RWPE1 (cell line): ENCODE results near the gene SLC5A3.
A peak's percentile ranks its signal among the peaks of the same experiment; 100 is the strongest.

Experiments used
- CTCF ChIA-PET: fragments of 350-600 bp; sonication (Branson Sonifier 250); formaldehyde crosslinking; extraction: SDS; loops from one replicate; lab custom pipeline; 2021; lab: Yijun Ruan, JAX
- POLR2A ChIA-PET: fragments of 400-600 bp; formaldehyde crosslinking; extraction: SDS; loops from one replicate; lab custom pipeline; 2020; ENCODE audit warnings: antibody characterized with exemption; ENCODE audit not compliant: low non-redundant PET; lab: Yijun Ruan, JAX
- DNase-seq: peaks from one replicate; pipeline ENCODE4 v3.0.0; 2012; ENCODE audit warnings: low spot score
- H3K27ac ChIP-seq: fragments of 450-650 bp; 2 replicates; pipeline ENCODE4 v1.5.1; 2017
- CTCF ChIP-seq: fragments of 450-650 bp; conservative IDR thresholded peaks from 2 replicates; pipeline ENCODE4 v1.5.1; 2017; ENCODE audit warnings: low read depth, mild to moderate bottlenecking

Gene SLC5A3

DNA sequence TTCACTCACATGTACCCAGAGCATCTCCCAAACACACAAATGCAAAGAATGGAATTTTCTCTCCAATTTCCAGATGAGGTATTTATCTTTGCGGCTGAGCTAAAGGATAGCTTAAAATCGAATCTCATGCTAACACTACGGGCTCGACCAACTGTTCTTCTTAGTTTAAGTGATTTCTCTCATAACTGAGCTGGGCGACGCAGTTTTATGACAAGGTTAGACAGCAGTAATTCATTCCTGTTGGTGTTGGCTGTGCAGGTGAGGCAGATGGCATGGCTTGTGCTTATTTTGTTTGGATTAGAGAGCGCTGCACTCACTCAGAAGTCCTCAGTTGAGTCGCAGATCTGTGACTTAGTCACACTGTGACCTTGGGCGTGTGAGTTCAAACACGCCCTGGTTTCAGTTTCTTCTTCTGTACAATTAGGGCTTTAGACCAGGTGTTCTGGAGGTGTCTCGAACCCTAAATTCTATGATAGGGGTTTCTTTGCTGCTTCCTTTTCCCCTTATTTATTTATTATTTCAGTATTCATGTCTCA is 41.5 kb upstream of the SLC5A3 start:
- no peak overlapping the region for H3K27ac ChIP-seq
- ChIA-PET CTCF (interaction anchor here (0.8 kb wide), 1 partner anchor 54 kb away, joined by 4 read pairs; no protein-coding TSS in a partner anchor), POLR2A (no interaction called here)
- TF ChIP-seq CTCF: no peak
- DNase-seq: no peak

GRCh38 chr21:34034369-34035014 is 38.9 kb upstream of the SLC5A3 start:
- no peak for TF ChIP-seq CTCF
- DNase-seq: no peak
- H3K27ac ChIP-seq: no peak overlapping the region
- ChIA-PET POLR2A (no interaction called here), CTCF (interaction anchor here (0.7 to 1.1 kb wide), 2 partner anchors 110 to 229 kb away, joined by 3 to 4 read pairs; no protein-coding TSS in a partner anchor)

DNA sequence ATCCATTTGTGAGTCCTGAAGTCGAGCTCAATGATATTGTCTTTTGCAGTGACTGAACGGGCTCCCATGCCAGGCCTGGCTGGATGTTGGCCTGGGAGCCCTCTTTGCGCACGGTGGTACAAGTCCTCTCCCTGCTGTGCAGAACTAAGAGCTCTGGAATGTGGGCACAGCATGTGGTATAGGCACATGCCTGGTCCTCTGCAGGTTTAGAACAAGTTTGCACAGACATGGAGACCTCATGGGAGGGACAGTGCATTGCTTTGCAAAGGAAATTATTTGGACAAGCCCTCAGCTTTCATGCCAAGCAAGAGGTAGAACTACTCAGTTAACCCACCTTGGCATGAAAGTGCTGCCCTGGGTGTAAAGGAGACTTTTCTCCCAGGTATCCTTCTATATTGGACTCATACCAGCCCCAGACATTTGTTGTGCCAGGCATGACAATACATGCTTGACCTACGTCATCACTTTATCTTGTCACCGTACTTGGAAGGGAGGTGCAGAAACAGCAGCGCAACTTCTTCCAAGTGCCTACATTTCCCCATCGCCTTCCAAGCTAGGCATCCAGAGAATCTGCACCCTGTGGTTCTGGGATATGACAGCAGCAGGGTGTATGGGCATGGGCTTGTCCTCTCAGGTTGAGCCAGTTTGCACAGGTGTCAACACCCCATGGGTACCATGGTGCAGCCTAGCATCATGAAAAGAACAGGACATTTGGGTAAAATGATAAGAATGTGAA is 37.6 kb upstream of the SLC5A3 start:
- TF ChIP-seq CTCF: no peak
- ChIA-PET POLR2A (no interaction called here), CTCF (interaction anchor here (0.6 to 1.1 kb wide), 3 partner anchors 58 to 112 kb away, joined by 3 to 4 read pairs (median 3); no protein-coding TSS in a partner anchor)
- peak overlapping the region; percentile 65 for H3K27ac ChIP-seq
- DNase-seq: no peak

DNA sequence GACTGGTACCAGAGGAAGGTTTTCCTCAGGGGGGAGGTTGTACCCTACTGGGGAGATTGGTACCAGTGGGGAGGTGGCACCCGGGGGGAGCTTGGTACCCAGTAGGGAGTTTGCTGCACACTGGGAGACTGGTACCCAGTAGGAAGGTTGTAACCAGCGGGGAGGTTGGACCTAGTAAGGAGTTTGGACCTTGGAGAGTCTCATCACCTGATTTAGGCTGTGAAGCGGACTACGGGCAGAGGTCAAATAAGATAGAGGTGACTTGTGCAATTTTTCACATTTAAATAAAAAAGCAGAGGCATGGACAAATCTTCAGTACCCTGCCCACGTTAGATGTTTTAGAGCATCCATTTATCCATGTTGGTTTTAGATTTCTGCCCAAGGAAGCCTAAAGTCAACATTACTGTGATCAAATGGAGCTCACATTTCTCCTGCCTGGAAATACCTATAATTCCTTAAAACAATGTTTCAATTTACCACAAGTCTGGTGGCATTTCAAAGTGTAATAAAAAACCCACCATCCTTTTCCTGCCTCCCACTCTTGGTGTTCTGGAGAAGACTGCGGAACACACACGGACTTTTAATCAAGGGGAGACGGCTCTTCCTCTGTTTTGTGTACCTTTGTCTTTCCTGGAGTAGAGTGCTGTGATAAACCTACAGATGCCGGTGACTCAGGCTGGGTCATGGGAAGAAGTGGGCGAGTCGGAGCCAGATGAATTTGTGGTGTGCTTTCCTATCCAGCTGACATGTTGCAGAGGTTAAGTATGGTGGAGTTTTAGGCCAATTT is 36.2 kb upstream of the SLC5A3 start:
- POLR2A ChIA-PET: no interaction called here
- H3K27ac ChIP-seq: no peak overlapping the region
- TF ChIP-seq CTCF: no peak
- DNase-seq: peak; percentile 74
- CTCF ChIA-PET: no interaction called here

GRCh38 chr21:34039678-34040382 is 33.5 kb upstream of the SLC5A3 start:
- ChIA-PET CTCF (interaction anchor here (0.6 kb wide), 1 partner anchor 9 kb away, joined by 4 read pairs; no protein-coding TSS in a partner anchor), POLR2A (no interaction called here)
- no peak for TF ChIP-seq CTCF
- no peak overlapping the region for H3K27ac ChIP-seq
- DNase-seq: no peak
